ENCODE data around the gene SLC25A24. TPM values are rescaled to one million over a fixed set of nuclear protein-coding genes. Genes with fewer than 3 reads are reported as not detected.
"Not testable (repeated sequence)": the region's sequence is repeated elsewhere in the genome, so short reads cannot be mapped to it uniquely, and the experiment has no call there.

Gene SLC25A24
- polyA plus RNA-seq, 4 donors, result 49.7 to 59.3 (median 58.7) TPM

GRCh38 chr1:108141621-108142020, 58.5 kb downstream of the SLC25A24 start:
- no peak for DNase-seq (ENCODE audit: low read depth in 4 of 4, low spot score in 2 of 4)

GRCh38 chr1:108140936-108141335, 59.2 kb downstream of the SLC25A24 start:
- no peak for DNase-seq (ENCODE audit: low read depth in 4 of 4, low spot score in 2 of 4)

GRCh38 chr1:108140177-108140576, 60.0 kb downstream of the SLC25A24 start:
- no peak for DNase-seq (ENCODE audit: low read depth in 4 of 4, low spot score in 2 of 4)

- not testable (repeated sequence) for DNase-seq (ENCODE audit: low read depth in 4 of 4, low spot score in 2 of 4)
Observed at GRCh38 chr1:108139555-108139954, 60.6 kb downstream of the SLC25A24 start.

GRCh38 chr1:108133148-108133547, 67.0 kb downstream of the SLC25A24 start:
- DNase-seq (ENCODE audit: low read depth in 4 of 4, low spot score in 2 of 4), result not testable (repeated sequence)

- DNase-seq (ENCODE audit: low read depth in 4 of 4, low spot score in 2 of 4), result not testable (repeated sequence)
Observed at GRCh38 chr1:108132367-108132766, 67.8 kb downstream of the SLC25A24 start.

- not testable (repeated sequence) for DNase-seq (ENCODE audit: low read depth in 4 of 4, low spot score in 2 of 4)
Observed at GRCh38 chr1:108131281-108131680, 68.9 kb downstream of the SLC25A24 start.

GRCh38 chr1:108130794-108131193, 69.3 kb downstream of the SLC25A24 start:
- no peak for DNase-seq (ENCODE audit: low read depth in 4 of 4, low spot score in 2 of 4)

GRCh38 chr1:108129999-108130398, 70.1 kb downstream of the SLC25A24 start:
- DNase-seq (ENCODE audit: low read depth in 4 of 4, low spot score in 2 of 4), result no peak

GRCh38 chr1:108125312-108126138, 74.6 kb downstream of the SLC25A24 start:
- DNase-seq (ENCODE audit: low read depth in 4 of 4, low spot score in 2 of 4), result peak; percentile 50 to 76 (median 60)

GRCh38 chr1:108124622-108125311, 75.4 kb downstream of the SLC25A24 start:
- no peak for DNase-seq (ENCODE audit: low read depth in 4 of 4, low spot score in 2 of 4)

GRCh38 chr1:108124023-108124422, 76.1 kb downstream of the SLC25A24 start:
- DNase-seq (ENCODE audit: low read depth in 4 of 4, low spot score in 2 of 4), result no peak

GRCh38 chr1:108121358-108122143, 78.6 kb downstream of the SLC25A24 start:
- DNase-seq (ENCODE audit: low read depth in 4 of 4, low spot score in 2 of 4), result peak in 1 of 4 donors; percentile 7

- no peak for DNase-seq (ENCODE audit: low read depth in 4 of 4, low spot score in 2 of 4)
Observed at GRCh38 chr1:108120163-108120562, 80.0 kb downstream of the SLC25A24 start.

- no peak for DNase-seq (ENCODE audit: low read depth in 4 of 4, low spot score in 2 of 4)
Observed at GRCh38 chr1:108119500-108119899, 80.6 kb downstream of the SLC25A24 start.

GRCh38 chr1:108117945-108118902, 81.9 kb downstream of the SLC25A24 start:
- DNase-seq (ENCODE audit: low read depth in 4 of 4, low spot score in 2 of 4), result no peak

- DNase-seq (ENCODE audit: low read depth in 4 of 4, low spot score in 2 of 4), result no peak
Observed at GRCh38 chr1:108117237-108117636, 82.9 kb downstream of the SLC25A24 start.

GRCh38 chr1:108114033-108114599, 86.0 kb downstream of the SLC25A24 start:
- DNase-seq (ENCODE audit: low read depth in 4 of 4, low spot score in 2 of 4), result no peak

- no peak for DNase-seq (ENCODE audit: low read depth in 4 of 4, low spot score in 2 of 4)
Observed at GRCh38 chr1:108113496-108113895, 86.6 kb downstream of the SLC25A24 start.

Data from left renal cortex interstitium (tissue), 4 donors.